ENCODE data around the gene VGF. TPM values are rescaled to one million over a fixed set of nuclear protein-coding genes. Genes with fewer than 3 reads are reported as not detected.

VGF gene
- total RNA-seq, 1 donor from 2014 or later: 8.7 TPM

DNA sequence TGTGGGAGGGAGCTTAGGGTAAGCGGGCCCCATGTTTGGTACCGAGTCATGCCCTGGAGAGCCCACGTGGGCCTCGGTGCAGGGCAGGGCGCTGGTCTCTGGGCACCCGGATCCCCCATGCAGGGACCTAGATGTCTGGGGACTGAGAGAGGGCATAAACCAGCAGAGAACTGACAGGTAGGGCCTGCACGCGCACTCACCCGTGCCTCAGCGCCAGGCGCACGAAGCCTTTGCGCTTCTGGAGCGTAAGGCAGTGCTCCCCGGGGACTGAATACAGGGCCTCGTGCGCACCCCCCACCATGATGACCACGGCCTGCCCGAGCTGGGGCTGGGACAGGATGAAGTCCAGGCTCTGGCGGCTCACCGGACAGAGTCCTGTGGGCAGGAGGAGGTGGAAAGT, 32.6 kb upstream of the VGF start:
- H3K27me3 Mint-ChIP-seq (ENCODE audit: low read depth): peaks cover 34% of the 10 kb centered on the region
- no peaks in the 10 kb centered on the region for H3K36me3 Mint-ChIP-seq (ENCODE audit: low read depth)
- peaks cover 12% of the 10 kb centered on the region for H3K4me1 Mint-ChIP-seq
- H3K4me3 Mint-ChIP-seq: no peak overlapping the region
- H3K27ac Mint-ChIP-seq (ENCODE audit: unreplicated experiment): no peak overlapping the region
- TF ChIP-seq, protein P1, sequence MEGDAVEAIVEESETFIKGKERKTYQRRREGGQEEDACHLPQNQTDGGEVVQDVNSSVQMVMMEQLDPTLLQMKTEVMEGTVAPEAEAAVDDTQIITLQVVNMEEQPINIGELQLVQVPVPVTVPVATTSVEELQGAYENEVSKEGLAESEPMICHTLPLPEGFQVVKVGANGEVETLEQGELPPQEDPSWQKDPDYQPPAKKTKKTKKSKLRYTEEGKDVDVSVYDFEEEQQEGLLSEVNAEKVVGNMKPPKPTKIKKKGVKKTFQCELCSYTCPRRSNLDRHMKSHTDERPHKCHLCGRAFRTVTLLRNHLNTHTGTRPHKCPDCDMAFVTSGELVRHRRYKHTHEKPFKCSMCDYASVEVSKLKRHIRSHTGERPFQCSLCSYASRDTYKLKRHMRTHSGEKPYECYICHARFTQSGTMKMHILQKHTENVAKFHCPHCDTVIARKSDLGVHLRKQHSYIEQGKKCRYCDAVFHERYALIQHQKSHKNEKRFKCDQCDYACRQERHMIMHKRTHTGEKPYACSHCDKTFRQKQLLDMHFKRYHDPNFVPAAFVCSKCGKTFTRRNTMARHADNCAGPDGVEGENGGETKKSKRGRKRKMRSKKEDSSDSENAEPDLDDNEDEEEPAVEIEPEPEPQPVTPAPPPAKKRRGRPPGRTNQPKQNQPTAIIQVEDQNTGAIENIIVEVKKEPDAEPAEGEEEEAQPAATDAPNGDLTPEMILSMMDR (conservative IDR thresholded peaks at IDR 0.05): no peak
- no peak for DNase-seq (ENCODE audit: low read depth, low spot score)
- no peaks in the 10 kb centered on the region for H3K9me3 Mint-ChIP-seq

DNA sequence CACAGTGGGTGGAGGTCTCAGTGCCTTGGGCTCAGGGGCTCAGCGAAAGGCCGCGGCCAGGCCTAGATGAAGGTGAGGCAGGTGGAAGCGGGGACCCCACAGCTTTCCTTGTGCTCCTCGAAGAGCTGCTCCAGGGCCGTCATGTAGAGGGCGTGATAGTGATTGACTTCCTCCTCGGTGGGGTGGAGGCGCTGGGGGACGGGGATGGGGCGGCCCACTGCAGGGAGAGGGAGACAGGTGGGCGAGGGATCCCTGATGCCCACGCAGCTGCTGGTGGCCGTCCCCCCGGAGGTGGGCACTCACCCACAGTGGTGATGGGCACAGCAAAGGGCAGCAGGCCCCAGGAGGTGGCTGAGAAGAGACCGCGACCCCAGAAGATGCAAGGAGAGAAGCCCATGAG, 30.5 kb upstream of the VGF start:
- H3K9me3 Mint-ChIP-seq: no peaks in the 10 kb centered on the region
- H3K4me3 Mint-ChIP-seq: no peak overlapping the region
- H3K27me3 Mint-ChIP-seq (ENCODE audit: low read depth): peaks cover 21% of the 10 kb centered on the region
- no peak for DNase-seq (ENCODE audit: low read depth, low spot score)
- H3K4me1 Mint-ChIP-seq: peaks cover 20% of the 10 kb centered on the region
- TF ChIP-seq, protein P1 (conservative IDR thresholded peaks at IDR 0.05): no peak
- H3K36me3 Mint-ChIP-seq (ENCODE audit: low read depth): no peaks in the 10 kb centered on the region
- no peak overlapping the region for H3K27ac Mint-ChIP-seq (ENCODE audit: unreplicated experiment)

DNA sequence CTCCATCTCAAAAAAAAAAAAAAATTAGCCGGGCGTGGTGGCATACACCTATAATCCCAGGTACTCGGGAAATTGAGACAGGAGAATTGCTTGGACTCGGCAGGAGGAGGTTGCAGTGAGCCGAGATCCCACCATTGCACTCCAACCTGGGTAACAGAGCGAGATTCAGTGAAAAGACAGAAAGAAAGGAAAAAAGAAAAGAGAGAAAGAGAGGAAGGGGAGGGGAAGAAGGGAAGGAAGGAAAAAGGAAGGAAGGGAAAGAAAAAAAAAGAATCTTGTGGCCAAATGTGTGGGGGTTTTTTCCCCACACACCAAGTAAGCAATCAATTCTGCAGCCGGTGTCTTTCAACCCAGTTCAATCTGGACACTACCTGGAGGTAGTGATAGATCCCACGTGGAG, 23.7 kb upstream of the VGF start:
- H3K4me1 Mint-ChIP-seq: peaks cover 14% of the 10 kb centered on the region
- H3K9me3 Mint-ChIP-seq: no peaks in the 10 kb centered on the region
- TF ChIP-seq, protein P1 (conservative IDR thresholded peaks at IDR 0.05): no peak
- no peak overlapping the region for H3K4me3 Mint-ChIP-seq
- H3K27ac Mint-ChIP-seq (ENCODE audit: unreplicated experiment): no peak overlapping the region
- H3K27me3 Mint-ChIP-seq (ENCODE audit: low read depth): peaks cover 11% of the 10 kb centered on the region
- no peak for DNase-seq (ENCODE audit: low read depth, low spot score)
- H3K36me3 Mint-ChIP-seq (ENCODE audit: low read depth): no peaks in the 10 kb centered on the region

GRCh38 chr7:101186844-101187428, 21.6 kb upstream of the VGF start:
- Mint-ChIP-seq H3K27me3 (ENCODE audit: low read depth) (peaks cover 16% of the 10 kb centered on the region), H3K36me3 (ENCODE audit: low read depth) (no peaks in the 10 kb centered on the region), H3K9me3 (peaks cover 4% of the 10 kb centered on the region), H3K4me1 (peaks cover 19% of the 10 kb centered on the region), H3K27ac (ENCODE audit: unreplicated experiment) (no peak overlapping the region), H3K4me3 (no peak overlapping the region)
- TF ChIP-seq, protein P1 (conservative IDR thresholded peaks at IDR 0.05): no peak
- no peak for DNase-seq (ENCODE audit: low read depth, low spot score)

DNA sequence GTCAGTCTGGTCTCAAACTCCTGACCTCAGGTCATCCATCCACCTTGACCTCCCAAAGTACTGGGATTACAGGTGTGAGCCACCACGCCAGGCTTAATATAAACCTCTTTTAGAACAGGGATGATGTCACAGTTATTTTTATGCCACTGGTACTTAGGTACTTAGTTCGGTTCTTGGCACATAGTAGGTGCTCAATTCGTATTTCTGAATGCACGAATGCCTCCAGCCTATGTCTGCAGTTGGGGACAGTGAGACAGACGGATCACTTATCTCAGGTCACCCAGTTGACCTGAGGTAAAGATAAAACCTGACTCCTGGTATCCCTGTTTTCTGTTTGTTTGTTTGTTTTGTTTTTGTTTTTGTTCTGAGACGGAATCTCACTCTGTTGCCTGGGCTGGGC, 20.8 kb upstream of the VGF start:
- DNase-seq (ENCODE audit: low read depth, low spot score): no peak
- H3K36me3 Mint-ChIP-seq (ENCODE audit: low read depth): no peaks in the 10 kb centered on the region
- H3K27me3 Mint-ChIP-seq (ENCODE audit: low read depth): peaks cover 15% of the 10 kb centered on the region
- TF ChIP-seq, protein P1 (conservative IDR thresholded peaks at IDR 0.05): no peak
- H3K9me3 Mint-ChIP-seq: peaks cover 4% of the 10 kb centered on the region
- H3K4me1 Mint-ChIP-seq: peaks cover 16% of the 10 kb centered on the region
- no peak overlapping the region for H3K27ac Mint-ChIP-seq (ENCODE audit: unreplicated experiment)
- H3K4me3 Mint-ChIP-seq: no peak overlapping the region

All from neural crest cell (in vitro differentiated cells).